Measurements from ENCODE around the gene ADAMTS4. TPM values are rescaled to one million over a fixed set of nuclear protein-coding genes. Genes with fewer than 3 reads are reported as not detected.

The ADAMTS4 gene
- total and polyA plus RNA-seq, 9 of the 15 experiments (the other 6 are each of a cell fraction or from before 2014, with no cell fraction given): 0.07 to 3.7 (median 0.41) TPM

GRCh38 chr1:161162052-161162451 is 36.8 kb downstream of the ADAMTS4 start (continued):
- TF ChIP-seq ZBTB11 (CRISPR knock-in tag; IDR thresholded peaks at IDR 0.05): 0 out of 6 replicates have a peak, but pooled peaks of 1 of the 3 experiments have one; percentile 21
- no peak for TF ChIP-seq PURB (CRISPR knock-in tag; IDR thresholded peaks at IDR 0.05; ENCODE audit: low read depth)
- TF ChIP-seq, protein P1, sequence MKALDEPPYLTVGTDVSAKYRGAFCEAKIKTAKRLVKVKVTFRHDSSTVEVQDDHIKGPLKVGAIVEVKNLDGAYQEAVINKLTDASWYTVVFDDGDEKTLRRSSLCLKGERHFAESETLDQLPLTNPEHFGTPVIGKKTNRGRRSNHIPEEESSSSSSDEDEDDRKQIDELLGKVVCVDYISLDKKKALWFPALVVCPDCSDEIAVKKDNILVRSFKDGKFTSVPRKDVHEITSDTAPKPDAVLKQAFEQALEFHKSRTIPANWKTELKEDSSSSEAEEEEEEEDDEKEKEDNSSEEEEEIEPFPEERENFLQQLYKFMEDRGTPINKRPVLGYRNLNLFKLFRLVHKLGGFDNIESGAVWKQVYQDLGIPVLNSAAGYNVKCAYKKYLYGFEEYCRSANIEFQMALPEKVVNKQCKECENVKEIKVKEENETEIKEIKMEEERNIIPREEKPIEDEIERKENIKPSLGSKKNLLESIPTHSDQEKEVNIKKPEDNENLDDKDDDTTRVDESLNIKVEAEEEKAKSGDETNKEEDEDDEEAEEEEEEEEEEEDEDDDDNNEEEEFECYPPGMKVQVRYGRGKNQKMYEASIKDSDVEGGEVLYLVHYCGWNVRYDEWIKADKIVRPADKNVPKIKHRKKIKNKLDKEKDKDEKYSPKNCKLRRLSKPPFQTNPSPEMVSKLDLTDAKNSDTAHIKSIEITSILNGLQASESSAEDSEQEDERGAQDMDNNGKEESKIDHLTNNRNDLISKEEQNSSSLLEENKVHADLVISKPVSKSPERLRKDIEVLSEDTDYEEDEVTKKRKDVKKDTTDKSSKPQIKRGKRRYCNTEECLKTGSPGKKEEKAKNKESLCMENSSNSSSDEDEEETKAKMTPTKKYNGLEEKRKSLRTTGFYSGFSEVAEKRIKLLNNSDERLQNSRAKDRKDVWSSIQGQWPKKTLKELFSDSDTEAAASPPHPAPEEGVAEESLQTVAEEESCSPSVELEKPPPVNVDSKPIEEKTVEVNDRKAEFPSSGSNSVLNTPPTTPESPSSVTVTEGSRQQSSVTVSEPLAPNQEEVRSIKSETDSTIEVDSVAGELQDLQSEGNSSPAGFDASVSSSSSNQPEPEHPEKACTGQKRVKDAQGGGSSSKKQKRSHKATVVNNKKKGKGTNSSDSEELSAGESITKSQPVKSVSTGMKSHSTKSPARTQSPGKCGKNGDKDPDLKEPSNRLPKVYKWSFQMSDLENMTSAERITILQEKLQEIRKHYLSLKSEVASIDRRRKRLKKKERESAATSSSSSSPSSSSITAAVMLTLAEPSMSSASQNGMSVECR (CRISPR knock-in tag; IDR thresholded peaks at IDR 0.05): no peak
- TF ChIP-seq ZHX1 (conservative IDR thresholded peaks at IDR 0.05; ENCODE audit: low read length): no peak
- peak in 1 of 2 experiments; percentile 43; a peak in 1 of 4 replicates for TF ChIP-seq HDAC1 (IDR thresholded peaks at IDR 0.05)
- TF ChIP-seq L3MBTL2 (IDR thresholded peaks at IDR 0.05): peak; percentile 59
- peak; percentile 73 for TF ChIP-seq CBFA2T3 (IDR thresholded peaks at IDR 0.05)
- TF ChIP-seq PBX2 (CRISPR knock-in tag; IDR thresholded peaks at IDR 0.05; ENCODE audit: low read depth): no peak
- no peak for TF ChIP-seq PBX2 (tag; conservative IDR thresholded peaks at IDR 0.05; ENCODE audit: low read depth)
- TF ChIP-seq ESRRA (IDR thresholded peaks at IDR 0.05; ENCODE audit: borderline replicate concordance, low read depth): 0 out of 2 replicates have a peak, but pooled peaks have one; percentile 11
- TF ChIP-seq RAD51 (IDR thresholded peaks at IDR 0.05; ENCODE audit: borderline replicate concordance, low read depth): no peak
- TF ChIP-seq ELF1 (tag; IDR thresholded peaks at IDR 0.05): peak; percentile 44; the same call in 1 of the 2 replicates
- no peak for TF ChIP-seq TEAD1 (CRISPR knock-in tag; IDR thresholded peaks at IDR 0.05)
